ENCODE measurements around the gene SNX2.
"Not testable (repeated sequence)": the region's sequence is repeated elsewhere in the genome, so short reads cannot be mapped to it uniquely, and the experiment has no call there.

The SNX2 gene

GRCh38 chr5:122760236-122760635, 14.6 kb upstream of the SNX2 start:
- DNase-seq (ENCODE audit: extremely low read depth, insufficient read length): no peak
- no peak overlapping the region for H3K4me3 ChIP-seq (replicated peaks; ENCODE audit: low read depth, low read length)
- no peak for TF ChIP-seq CTCF (IDR thresholded peaks at IDR 0.05; ENCODE audit: insufficient read depth, low read length, poor library complexity, severe bottlenecking)
- no peaks in the 10 kb centered on the region for H3K36me3 ChIP-seq (ENCODE audit: control insufficient read depth, insufficient read depth, low read length)
- H3K27me3 ChIP-seq (replicated peaks; ENCODE audit: control insufficient read depth, insufficient read depth, low read length): no peaks in the 10 kb centered on the region

- no peaks in the 10 kb centered on the region for H3K36me3 ChIP-seq (ENCODE audit: control insufficient read depth, insufficient read depth, low read length)
- no peak for TF ChIP-seq CTCF (IDR thresholded peaks at IDR 0.05; ENCODE audit: insufficient read depth, low read length, poor library complexity, severe bottlenecking)
- no peak overlapping the region for H3K4me3 ChIP-seq (replicated peaks; ENCODE audit: low read depth, low read length)
- H3K27me3 ChIP-seq (replicated peaks; ENCODE audit: control insufficient read depth, insufficient read depth, low read length): no peaks in the 10 kb centered on the region
- no peak for DNase-seq (ENCODE audit: extremely low read depth, insufficient read length)
Observed at GRCh38 chr5:122761115-122761514, 13.8 kb upstream of the SNX2 start.

DNA sequence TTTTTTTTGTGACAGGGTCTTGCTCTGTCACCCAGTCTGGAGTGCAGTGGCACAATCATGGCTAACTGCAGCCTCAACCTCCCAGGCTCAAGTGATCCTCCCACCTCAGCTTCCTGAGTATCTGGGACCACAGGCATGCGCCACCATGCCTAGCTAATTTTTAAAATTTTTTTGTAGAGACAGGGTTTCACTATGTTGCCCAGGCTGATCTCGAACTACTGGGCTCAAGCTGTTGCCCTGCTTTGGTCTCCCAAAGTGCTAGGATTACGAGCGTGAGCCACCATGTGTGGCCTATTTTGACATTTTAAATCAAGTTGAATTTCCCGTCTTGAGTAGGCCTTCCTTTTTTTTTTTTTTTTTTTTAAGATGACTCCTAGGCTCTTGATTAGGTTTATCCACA, 13.0 kb upstream of the SNX2 start:
- DNase-seq (ENCODE audit: extremely low read depth, insufficient read length); H3K27me3 ChIP-seq (replicated peaks; ENCODE audit: control insufficient read depth, insufficient read depth, low read length); H3K4me3 ChIP-seq (replicated peaks; ENCODE audit: low read depth, low read length); H3K36me3 ChIP-seq (ENCODE audit: control insufficient read depth, insufficient read depth, low read length): not testable (repeated sequence)

DNA sequence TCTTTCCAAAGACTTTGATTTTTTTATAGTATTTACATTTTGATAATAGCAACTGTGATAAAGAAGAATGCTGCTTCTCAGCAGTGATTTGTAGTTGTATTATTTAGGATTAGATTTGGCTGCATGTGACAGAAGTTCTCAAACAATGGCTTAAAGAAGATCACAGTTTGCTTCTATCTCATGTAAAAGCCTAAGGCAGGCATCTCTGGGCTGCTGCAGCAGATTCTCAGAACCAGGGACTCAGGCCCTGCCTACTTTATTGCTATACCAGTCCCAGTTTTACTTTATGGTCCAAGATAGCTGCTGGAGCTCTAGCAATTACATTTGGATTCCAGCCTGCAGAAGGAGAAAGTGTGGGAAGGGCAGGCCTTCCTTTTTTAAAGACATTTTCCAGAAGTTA, 8.8 kb upstream of the SNX2 start:
- DNase-seq (ENCODE audit: extremely low read depth, insufficient read length): no peak
- H3K27me3 ChIP-seq (replicated peaks; ENCODE audit: control insufficient read depth, insufficient read depth, low read length): no peaks in the 10 kb centered on the region
- H3K36me3 ChIP-seq (ENCODE audit: control insufficient read depth, insufficient read depth, low read length): no peaks in the 10 kb centered on the region
- TF ChIP-seq CTCF (IDR thresholded peaks at IDR 0.05; ENCODE audit: insufficient read depth, low read length, poor library complexity, severe bottlenecking): no peak
- H3K4me3 ChIP-seq (replicated peaks; ENCODE audit: low read depth, low read length): no peak overlapping the region

DNA sequence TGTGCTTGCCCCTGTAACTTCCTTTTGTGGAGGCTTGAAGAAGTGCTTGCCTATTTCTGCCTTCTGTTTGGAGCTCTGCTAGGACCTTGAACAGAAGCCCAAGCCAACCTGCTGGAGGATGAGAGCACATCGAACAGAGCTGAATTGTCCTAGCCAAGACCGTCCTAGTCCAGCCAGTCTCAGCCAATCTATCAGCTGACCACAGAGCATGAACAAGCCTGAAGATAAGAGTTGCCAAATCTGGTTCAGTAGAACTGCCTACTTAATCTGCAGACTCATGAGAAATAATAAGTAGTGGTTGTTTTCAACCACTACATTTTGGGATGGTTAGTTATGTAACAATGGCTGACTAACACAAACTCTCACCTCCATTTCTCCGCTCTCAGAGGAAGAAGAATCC, 4.4 kb upstream of the SNX2 start:
- H3K4me3 ChIP-seq (replicated peaks; ENCODE audit: low read depth, low read length): no peak overlapping the region
- no peaks in the 10 kb centered on the region for H3K27me3 ChIP-seq (replicated peaks; ENCODE audit: control insufficient read depth, insufficient read depth, low read length)
- no peak for DNase-seq (ENCODE audit: extremely low read depth, insufficient read length)
- no peak for TF ChIP-seq CTCF (IDR thresholded peaks at IDR 0.05; ENCODE audit: insufficient read depth, low read length, poor library complexity, severe bottlenecking)
- no peaks in the 10 kb centered on the region for H3K36me3 ChIP-seq (ENCODE audit: control insufficient read depth, insufficient read depth, low read length)

GRCh38 chr5:122772446-122772845, 2.4 kb upstream of the SNX2 start:
- H3K27me3 ChIP-seq (replicated peaks; ENCODE audit: control insufficient read depth, insufficient read depth, low read length): no peaks in the 10 kb centered on the region
- TF ChIP-seq CTCF (IDR thresholded peaks at IDR 0.05; ENCODE audit: insufficient read depth, low read length, poor library complexity, severe bottlenecking): no peak
- H3K36me3 ChIP-seq (ENCODE audit: control insufficient read depth, insufficient read depth, low read length): no peaks in the 10 kb centered on the region
- H3K4me3 ChIP-seq (replicated peaks; ENCODE audit: low read depth, low read length): no peak overlapping the region
- DNase-seq (ENCODE audit: extremely low read depth, insufficient read length): no peak

Measured in GM06990 (cell line).